Activated gamma-delta T cell treated with anti-CD3 and anti-CD28 coated beads, Interleukin-2, amount 50 U/mL, for 16 hours (primary cell): ENCODE data around the gene ZNF605.
A peak's percentile ranks its signal among the peaks of the same experiment; 100 is the strongest.
"Not testable (repeated sequence)": the region's sequence is repeated elsewhere in the genome, so short reads cannot be mapped to it uniquely, and the experiment has no call there.

ENCODE experiments used
- DNase-seq: peaks from one replicate; pipeline ENCODE4 v3.0.0-alpha.2; 2020; ENCODE audit warnings: low read depth

ZNF605 gene

GRCh38 chr12:132956011-132956788 lies at the start of gene ZNF605:
Gene ZNF605 (minus strand): TSS chr12:132956306. CDS start chr12:132945635, 10,671 bp downstream.
- peak; percentile 76 for DNase-seq

- DNase-seq, result no peak
These were observed 42.6 kb upstream of the ZNF605 start for GRCh38 chr12:132998741-132999140.

GRCh38 chr12:132986885-132987225 lies 30.7 kb upstream of the ZNF605 start:
- DNase-seq, result no peak

GRCh38 chr12:132986001-132986884 lies 30.1 kb upstream of the ZNF605 start, which contains the start of gene ZNF26:
Gene ZNF26 (plus strand): TSS chr12:132986367. CDS start chr12:132986841, 474 bp downstream.
- peak; percentile 78 for DNase-seq

- not testable (repeated sequence) for DNase-seq
These were observed 20.8 kb upstream of the ZNF605 start for GRCh38 chr12:132976870-132977269.

GRCh38 chr12:132972374-132972773 lies 16.3 kb upstream of the ZNF605 start:
- no peak for DNase-seq

- no peak for DNase-seq
These were observed 11.6 kb upstream of the ZNF605 start for GRCh38 chr12:132967736-132968135.

GRCh38 chr12:132966676-132967415 lies 10.7 kb upstream of the ZNF605 start:
- no peak for DNase-seq

GRCh38 chr12:132965796-132966195 lies 9.7 kb upstream of the ZNF605 start:
- no peak for DNase-seq

GRCh38 chr12:132963947-132964346 lies 7.8 kb upstream of the ZNF605 start:
- DNase-seq, result not testable (repeated sequence)

GRCh38 chr12:132961790-132962189 lies 5.7 kb upstream of the ZNF605 start:
- not testable (repeated sequence) for DNase-seq

GRCh38 chr12:132955094-132956010 lies 754 bp downstream of the ZNF605 start:
- DNase-seq, result no peak

- no peak for DNase-seq
These were observed 1.5 kb downstream of the ZNF605 start for GRCh38 chr12:132954471-132955048.

GRCh38 chr12:132953771-132954170 lies 2.3 kb downstream of the ZNF605 start:
- no peak for DNase-seq

GRCh38 chr12:132953163-132953425 lies 3.0 kb downstream of the ZNF605 start:
- no peak for DNase-seq

- no peak for DNase-seq
These were observed 3.5 kb downstream of the ZNF605 start for GRCh38 chr12:132952371-132953162.

GRCh38 chr12:132951649-132952048 lies 4.5 kb downstream of the ZNF605 start:
- DNase-seq, result no peak

- DNase-seq, result no peak
These were observed 5.1 kb downstream of the ZNF605 start for GRCh38 chr12:132950844-132951535.
